Keratinocyte (primary cell): ENCODE measurements around the gene ASTN2.

ENCODE experiments used
- EZH2 ChIP-seq: IDR thresholded peaks from one replicate; pipeline ENCODE4 v1.6.1; 2012; ENCODE audit warnings: inconsistent platforms, mild to moderate bottlenecking, low read length, moderate library complexity
- TF ChIP-seq, protein P1 (sequence below), 3 experiments: IDR thresholded peaks in 1 of 3; conservative IDR thresholded peaks in 1 of 3; optimal IDR thresholded peaks in 1 of 3; 2 replicates in 2 of 3; 3 replicates in 1 of 3; pipeline versions ENCODE3 to v1.5.1; 2011; ENCODE audit warnings: low read length in 3 of 3, mild to moderate bottlenecking in 3 of 3, moderate library complexity in 2 of 3, control low read depth in 1 of 3, inconsistent platforms in 1 of 3; ENCODE audit not compliant: insufficient read depth in 2 of 3; ENCODE audit errors: extremely low read depth in 1 of 3

DNA sequence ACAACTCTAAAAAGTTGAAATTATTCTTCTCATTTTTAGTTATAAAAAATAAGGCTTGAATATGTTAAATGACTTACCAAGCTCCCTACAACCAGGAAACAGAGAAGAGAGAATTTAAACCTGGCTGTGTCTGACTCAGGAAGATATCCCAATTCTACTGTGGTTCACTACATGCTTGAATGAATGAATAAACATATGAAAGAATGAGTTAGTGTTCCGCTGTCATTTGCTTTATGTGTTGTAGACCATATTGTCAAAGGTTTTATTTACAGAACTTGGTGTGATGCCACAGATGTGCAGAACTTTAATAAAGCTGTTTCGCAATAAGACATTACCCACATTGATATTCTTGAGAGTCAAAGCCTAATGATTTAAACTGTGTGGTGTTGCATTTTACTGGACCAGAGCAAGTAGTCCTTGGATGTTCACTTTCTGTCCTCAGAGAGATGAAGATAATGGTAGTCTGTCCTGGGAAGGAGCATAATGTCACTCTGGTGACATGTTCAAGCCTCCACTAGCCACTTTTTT, 414.6 kb downstream of the ASTN2 start:
- TF ChIP-seq, protein P1, sequence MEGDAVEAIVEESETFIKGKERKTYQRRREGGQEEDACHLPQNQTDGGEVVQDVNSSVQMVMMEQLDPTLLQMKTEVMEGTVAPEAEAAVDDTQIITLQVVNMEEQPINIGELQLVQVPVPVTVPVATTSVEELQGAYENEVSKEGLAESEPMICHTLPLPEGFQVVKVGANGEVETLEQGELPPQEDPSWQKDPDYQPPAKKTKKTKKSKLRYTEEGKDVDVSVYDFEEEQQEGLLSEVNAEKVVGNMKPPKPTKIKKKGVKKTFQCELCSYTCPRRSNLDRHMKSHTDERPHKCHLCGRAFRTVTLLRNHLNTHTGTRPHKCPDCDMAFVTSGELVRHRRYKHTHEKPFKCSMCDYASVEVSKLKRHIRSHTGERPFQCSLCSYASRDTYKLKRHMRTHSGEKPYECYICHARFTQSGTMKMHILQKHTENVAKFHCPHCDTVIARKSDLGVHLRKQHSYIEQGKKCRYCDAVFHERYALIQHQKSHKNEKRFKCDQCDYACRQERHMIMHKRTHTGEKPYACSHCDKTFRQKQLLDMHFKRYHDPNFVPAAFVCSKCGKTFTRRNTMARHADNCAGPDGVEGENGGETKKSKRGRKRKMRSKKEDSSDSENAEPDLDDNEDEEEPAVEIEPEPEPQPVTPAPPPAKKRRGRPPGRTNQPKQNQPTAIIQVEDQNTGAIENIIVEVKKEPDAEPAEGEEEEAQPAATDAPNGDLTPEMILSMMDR (optimal IDR thresholded peaks at IDR 0.05 in 1 of 3, IDR thresholded peaks at IDR 0.05 in 1 of 3, conservative IDR thresholded peaks at IDR 0.05 in 1 of 3; ENCODE audit: extremely low read depth in 1 of 3, insufficient read depth in 2 of 3, low read length in 3 of 3): no peak
- no peak for TF ChIP-seq EZH2
